ENCODE measurements around the gene ULK2. TPM values are rescaled to one million over a fixed set of nuclear protein-coding genes. Genes with fewer than 3 reads are reported as not detected.

ULK2 gene
- total RNA-seq, 1 experiment from 2014 or later, result 5.1 TPM

- no peak for TF ChIP-seq ATF2 (CRISPR knock-in tag; IDR thresholded peaks at IDR 0.05; ENCODE audit: borderline replicate concordance, low read depth)
These were observed 131.7 kb downstream of the ULK2 start (continued) for GRCh38 chr17:19736071-19736470.

GRCh38 chr17:19733953-19734526 is 133.7 kb downstream of the ULK2 start:
- H3K4me1 Mint-ChIP-seq, result 0 out of 2 replicates have a peak, but pooled peaks cover 3% of the 10 kb centered on the region
- POLR2A ChIA-PET, result no interaction called here
- H3K27me3 Mint-ChIP-seq (ENCODE audit: low read depth), result no peaks in the 10 kb centered on the region; the same call in 1 of the 2 replicates
- CTCF ChIA-PET, result interaction anchor here (1.1 to 1.4 kb wide), 3 partner anchors 11 to 20 kb away, joined by 3 read pairs; no protein-coding TSS in a partner anchor
- DNase-seq (ENCODE audit: low spot score), result no peak
- H3K9me3 Mint-ChIP-seq, result no peaks in the 10 kb centered on the region
- no peaks in the 10 kb centered on the region for H3K36me3 Mint-ChIP-seq
- no peak overlapping the region for H3K4me3 Mint-ChIP-seq
- no peak for ATAC-seq
- H3K27ac Mint-ChIP-seq, result no peak overlapping the region
- no peak for TF ChIP-seq NFYB (CRISPR knock-in tag; conservative IDR thresholded peaks at IDR 0.05; ENCODE audit: low read depth)
- TF ChIP-seq MLX (CRISPR knock-in tag; IDR thresholded peaks at IDR 0.05), result no peak
- TF ChIP-seq SOX15 (CRISPR knock-in tag; IDR thresholded peaks at IDR 0.05), result no peak
- TF ChIP-seq JUN (CRISPR knock-in tag; IDR thresholded peaks at IDR 0.05), result no peak
- no peak for TF ChIP-seq MAX (CRISPR knock-in tag; IDR thresholded peaks at IDR 0.05)
- TF ChIP-seq GRHL2 (CRISPR knock-in tag; IDR thresholded peaks at IDR 0.05; ENCODE audit: insufficient replicate concordance, severe bottlenecking), result no peak
- TF ChIP-seq E2F4 (CRISPR knock-in tag; IDR thresholded peaks at IDR 0.05; ENCODE audit: borderline replicate concordance, low read depth), result no peak
- TF ChIP-seq KAT7 (CRISPR knock-in tag; IDR thresholded peaks at IDR 0.05; ENCODE audit: borderline replicate concordance), result no peak
- TF ChIP-seq AFF4 (CRISPR knock-in tag; IDR thresholded peaks at IDR 0.05; ENCODE audit: borderline replicate concordance), result no peak
- TF ChIP-seq CDX4 (CRISPR knock-in tag; IDR thresholded peaks at IDR 0.05; ENCODE audit: borderline replicate concordance), result no peak

GRCh38 chr17:19731626-19732025 is 136.1 kb downstream of the ULK2 start:
- H3K4me3 Mint-ChIP-seq, result no peak overlapping the region
- H3K9me3 Mint-ChIP-seq, result peaks cover 6% of the 10 kb centered on the region; the same call in 1 of the 2 replicates
- H3K36me3 Mint-ChIP-seq, result no peaks in the 10 kb centered on the region
- DNase-seq (ENCODE audit: low spot score) (no peak), ATAC-seq (no peak)
- no peak overlapping the region for H3K27ac Mint-ChIP-seq
- H3K4me1 Mint-ChIP-seq, result 0 out of 2 replicates have a peak, but pooled peaks cover 3% of the 10 kb centered on the region
- POLR2A ChIA-PET, result interaction anchor here (0.5 kb wide), 1 partner anchor 486 kb away, joined by 6 read pairs; no protein-coding TSS in a partner anchor
- TF ChIP-seq NR2C2 (CRISPR knock-in tag; IDR thresholded peaks at IDR 0.05) (no peak), FOXJ3 (CRISPR knock-in tag; IDR thresholded peaks at IDR 0.05; ENCODE audit: borderline replicate concordance) (no peak), ZNF425 (CRISPR knock-in tag; conservative IDR thresholded peaks at IDR 0.05) (no peak), SOX15 (CRISPR knock-in tag; IDR thresholded peaks at IDR 0.05) (no peak), ATF3 (CRISPR knock-in tag; conservative IDR thresholded peaks at IDR 0.05) (no peak), TEAD1 (CRISPR knock-in tag; IDR thresholded peaks at IDR 0.05) (no peak), ZNF512 (CRISPR knock-in tag; IDR thresholded peaks at IDR 0.05; ENCODE audit: borderline replicate concordance) (no peak)
- CTCF ChIA-PET, result interaction anchor here (1.1 to 1.2 kb wide), 3 partner anchors 13 to 34 kb away, joined by 3 to 4 read pairs (median 3); no protein-coding TSS in a partner anchor
- no peaks in the 10 kb centered on the region; the same call in 1 of the 2 replicates for H3K27me3 Mint-ChIP-seq (ENCODE audit: low read depth)
